Fibroblast of the conjunctiva (primary cell): ENCODE measurements around the gene KCNN3.

Source experiments
- DNase-seq: peaks from one replicate; pipeline ENCODE4 v3.0.0-alpha.2; 2010; ENCODE audit warnings: low read depth

Gene KCNN3

DNA sequence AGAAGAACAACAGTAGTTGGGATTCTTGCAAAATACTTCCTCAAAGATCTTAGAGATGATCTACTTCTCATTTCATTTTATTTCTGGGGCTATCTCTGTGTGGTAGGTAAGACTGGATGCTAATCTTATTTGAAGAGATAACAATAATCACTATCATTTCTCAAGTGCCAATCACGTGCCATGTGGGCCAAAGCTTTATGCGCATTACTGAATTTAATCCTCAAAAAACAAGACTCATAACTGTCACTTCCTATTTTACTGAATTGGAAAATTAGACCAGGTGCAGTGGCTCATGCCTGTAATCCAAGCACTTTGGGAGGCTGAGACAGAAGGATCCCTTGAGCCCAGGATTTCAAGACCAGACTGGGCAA is 121.7 kb downstream of the KCNN3 start:
- no peak for DNase-seq

DNA sequence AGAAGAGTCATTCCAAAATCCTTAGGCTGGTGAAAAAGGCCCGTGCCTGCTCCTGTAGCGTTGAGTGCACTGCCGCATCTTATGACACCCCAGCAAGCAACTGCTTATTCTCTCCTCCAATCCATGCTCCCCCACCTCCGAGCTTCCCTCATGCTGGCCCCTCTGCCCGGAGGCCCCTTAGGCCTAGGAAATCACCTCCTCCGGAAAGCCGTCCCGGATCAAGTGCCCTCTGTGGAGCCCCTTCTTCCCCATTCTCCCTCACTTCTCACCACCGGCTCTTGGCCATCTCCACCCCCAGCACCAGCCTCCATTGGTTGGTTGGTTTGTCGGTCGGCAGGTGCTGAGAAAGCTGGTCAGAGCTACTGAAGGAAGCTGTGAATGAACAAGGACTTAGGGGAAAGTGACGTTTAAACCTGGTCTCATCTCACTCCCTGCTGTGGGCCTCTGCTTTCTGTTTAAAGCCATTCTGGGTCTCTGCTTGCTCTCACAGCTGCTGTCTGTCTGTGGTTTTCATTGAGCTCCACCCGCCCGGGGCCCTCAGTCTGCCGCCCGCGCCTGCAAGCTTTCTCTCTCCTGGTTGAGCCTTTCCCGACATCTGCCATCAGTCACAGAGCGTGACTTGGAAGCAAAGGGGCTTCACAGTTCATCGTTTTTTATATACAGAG is 122.2 kb downstream of the KCNN3 start:
- DNase-seq, result no peak

DNA sequence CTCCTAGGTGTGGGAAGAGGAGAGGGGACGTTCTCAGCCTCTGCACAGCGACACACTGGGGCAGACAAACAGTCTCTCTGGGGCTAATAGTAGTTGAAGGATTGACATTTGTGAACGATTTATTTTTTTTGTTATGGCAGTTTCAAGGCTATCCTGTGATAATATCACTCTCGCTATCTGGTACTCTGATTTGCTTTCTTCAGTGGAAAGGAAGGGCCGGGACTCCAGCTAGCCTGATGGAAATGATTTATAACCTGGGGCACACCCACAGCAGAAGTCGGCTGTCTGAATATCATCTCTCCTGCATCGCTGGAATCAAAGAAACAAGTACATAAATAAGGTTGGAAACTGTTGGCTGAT is 122.7 kb downstream of the KCNN3 start:
- DNase-seq, result no peak

DNA sequence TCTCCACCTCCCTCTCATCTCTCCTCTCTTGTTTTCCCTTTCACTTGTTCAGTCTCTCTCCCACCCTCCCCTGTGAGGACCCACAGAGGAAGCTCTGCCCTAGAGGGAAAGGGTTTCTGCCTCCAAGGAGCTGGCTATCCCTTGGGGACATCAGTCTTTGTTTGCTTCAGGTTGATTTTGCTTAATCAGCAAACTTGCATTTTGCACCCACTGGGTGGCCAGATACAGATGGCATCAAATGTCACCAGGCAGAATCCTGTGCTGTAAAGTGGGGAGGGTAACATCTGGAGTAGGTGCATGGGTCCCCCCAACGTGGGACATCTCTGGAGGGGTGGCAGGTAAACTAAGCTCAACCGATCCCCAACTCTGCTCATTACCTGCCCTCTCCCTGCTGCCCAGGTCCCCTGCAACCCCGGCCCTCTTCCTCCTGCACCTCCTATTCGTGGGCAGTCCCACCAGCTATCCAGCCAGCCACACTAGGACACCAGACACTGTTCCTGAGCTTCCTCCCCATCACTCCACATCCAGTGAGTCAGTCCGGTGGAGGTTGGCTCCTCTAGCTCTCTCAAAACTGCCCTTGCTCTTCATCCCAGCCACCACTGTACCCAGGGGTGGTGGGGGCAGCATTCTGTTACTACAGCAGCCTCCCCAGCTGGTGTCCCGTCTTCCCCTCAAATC is 123.3 kb downstream of the KCNN3 start:
- DNase-seq, result no peak

DNA sequence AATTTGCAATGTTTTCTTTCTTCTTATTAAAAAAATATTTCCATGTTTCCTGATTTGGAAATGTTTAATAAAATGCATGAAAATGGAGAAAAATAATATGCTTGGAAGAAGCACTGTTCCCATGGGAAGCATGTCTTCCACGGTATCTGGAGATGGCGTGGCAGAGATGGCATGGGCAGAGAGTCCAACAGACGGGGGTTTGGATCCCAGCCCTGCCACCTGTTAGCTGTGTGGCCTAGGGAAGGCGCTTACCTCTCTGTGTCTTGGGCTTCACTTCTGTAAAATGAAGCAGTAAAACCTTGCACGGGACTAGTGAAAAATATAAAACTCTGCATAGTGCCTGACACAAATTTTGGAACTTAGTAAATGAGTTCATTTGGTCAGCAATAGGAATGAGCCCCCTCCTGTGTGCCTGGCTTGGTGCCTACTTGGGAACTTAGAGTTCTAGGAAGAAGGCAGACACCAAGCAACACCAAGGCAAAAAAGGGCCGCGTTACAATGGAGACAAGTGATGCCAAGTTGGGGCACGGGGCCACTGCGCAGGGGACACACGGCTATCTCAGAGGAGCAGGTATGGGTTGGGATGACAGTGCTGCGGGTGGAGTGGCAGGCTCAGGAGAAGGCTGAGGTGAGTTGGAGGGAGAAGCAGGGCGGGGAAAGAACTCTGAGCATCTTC is 124.2 kb downstream of the KCNN3 start:
- DNase-seq, result no peak

DNA sequence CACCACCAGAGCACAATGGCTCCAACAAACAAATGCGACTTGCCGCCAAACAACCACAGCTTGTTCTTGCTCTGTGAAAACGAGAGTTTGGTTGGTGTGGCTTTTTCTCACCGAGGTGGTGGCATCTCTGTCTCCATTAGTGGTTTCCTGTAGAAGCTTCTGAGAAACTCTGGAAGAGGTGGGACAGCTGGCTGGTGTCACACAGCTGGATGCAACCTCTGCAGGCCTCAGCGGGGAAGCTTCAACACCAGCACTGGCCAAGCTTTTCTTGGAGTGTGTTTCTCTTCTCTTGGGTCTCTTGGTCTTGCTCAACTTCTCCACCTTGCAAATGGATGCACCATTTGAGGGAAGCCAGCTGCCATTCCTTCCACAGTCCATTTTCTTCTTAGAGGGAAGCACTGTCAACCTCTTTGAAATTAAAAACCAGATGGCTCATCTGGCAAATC is 124.8 kb downstream of the KCNN3 start:
- DNase-seq, result no peak

DNA sequence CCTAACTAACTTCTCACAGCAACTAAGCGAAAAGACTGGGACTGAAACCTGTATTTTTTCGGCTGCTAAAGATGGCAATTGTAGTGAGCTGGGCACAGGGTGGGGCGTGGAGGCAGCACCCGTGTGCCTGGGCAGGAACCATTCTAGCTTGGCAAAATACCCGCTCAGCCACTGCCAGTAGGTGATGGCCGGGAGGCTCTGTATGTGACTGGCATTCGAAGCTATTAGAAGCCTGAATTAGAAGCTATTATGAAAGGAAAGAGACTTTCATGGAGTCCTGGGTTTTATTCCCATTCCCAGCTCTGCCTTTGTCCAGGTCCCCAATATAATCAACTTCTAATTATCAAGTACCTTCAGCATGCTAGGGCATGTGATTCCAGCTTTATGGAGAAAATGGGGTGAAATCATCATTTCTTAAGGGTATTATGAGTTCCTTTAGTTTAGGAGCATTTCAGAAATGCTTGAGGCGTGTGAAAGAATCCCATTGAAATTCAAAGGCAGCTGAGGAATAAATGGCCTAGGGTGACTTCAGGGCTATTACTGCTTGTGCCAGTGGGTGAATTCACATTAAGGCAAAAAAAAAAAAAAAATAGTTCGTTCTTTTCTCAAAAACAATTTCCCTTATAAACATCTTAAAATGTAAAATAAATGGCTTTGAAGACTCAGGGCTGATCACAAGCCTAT is 125.6 kb downstream of the KCNN3 start:
- DNase-seq, result no peak

DNA sequence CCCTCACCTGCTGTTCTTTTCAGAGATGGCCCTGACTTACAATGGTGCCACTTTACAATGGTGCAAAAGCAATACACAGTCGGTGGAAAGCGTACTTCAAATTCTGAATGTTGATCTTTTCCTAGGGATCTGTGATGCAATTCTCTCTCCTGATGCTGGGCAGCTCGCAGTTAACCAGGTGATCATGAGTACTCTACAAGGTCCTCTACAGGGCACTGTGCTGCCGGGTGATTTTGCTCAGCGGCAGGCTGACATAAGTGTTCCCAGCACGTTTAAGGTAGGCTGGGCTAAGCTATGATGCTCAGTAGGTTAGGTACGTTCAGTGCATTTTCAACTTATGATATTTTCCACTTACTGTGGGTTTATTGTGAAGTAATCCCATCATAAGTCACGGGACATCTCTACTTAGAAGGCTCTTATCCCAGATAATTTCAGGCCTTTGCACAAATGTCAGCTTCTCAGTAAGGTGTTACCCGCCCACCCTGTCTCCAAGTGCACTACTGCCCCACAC is 126.5 kb downstream of the KCNN3 start:
- DNase-seq, result no peak

DNA sequence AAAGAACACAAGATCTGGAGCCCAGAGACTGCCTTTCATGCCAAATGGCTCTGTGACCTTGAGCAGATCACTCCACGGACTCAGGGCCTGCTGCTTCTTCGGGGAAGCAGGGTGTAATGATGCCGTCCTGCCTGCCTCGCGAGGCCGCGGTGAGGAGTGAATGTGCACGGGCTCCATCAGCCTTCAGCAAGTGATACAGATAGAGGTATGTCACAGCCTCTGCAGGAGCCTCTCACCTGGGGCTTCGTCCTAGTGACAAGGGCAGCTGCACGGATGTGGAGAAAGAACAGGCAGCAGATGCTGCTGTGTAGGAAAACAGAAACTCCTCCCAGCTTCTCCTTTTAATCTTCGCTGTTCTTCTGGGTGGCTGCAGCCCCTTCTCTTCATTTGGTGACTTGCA is 127.5 kb downstream of the KCNN3 start:
- DNase-seq, result no peak

DNA sequence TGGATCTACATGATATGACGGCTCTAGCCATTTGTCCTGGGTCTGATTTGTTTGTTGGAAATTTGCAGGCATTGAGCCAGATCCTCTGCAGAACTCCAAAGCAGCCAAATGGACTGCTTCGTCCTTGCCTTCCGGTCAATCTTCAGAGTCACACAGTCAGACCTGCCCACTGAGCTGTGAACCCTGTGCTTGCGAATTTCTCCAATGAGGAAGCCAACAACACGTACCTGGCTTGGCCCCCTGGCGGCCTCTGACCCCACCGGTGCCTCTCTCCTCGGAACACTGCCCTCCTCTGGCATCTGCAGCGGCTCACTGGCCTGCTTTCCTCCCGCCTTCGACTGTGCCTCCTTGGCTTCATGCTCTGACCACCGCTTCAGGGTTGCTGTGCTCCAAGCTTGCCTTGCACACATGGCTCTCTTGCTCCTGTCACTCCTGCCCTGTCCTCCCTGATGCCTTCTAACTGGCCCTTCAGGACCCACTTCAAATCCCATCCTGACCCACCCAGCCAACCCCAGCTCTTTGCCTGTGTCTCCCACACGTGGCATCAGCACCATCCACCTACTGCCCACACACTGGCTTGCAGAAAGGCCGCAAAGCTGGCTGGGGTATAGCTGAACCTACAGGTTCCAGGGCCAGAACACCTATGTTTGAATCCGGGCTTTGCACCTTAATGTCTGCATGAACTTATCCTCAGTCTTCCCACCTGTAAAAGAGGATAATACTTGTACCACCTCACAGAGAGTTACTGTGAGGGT is 128.2 kb downstream of the KCNN3 start:
- no peak for DNase-seq

DNA sequence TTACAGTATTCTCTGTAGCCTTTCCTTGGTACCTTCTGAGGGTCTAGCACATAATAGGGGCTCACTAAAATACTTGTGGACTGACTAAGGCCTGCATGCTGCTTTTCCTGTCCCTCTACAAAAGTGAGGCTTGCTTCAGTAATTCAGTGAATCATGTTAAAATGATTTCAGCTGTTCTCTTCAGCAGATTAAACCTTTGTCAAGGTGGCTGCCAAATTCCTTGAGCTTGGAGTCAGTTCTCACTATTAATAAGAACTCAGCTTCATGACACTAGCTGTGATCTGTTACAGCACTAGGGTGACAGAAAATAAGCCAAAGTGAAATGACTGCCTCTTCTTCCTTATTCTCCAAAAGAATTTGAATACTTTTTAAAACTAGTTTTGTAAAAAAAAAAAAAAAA is 128.8 kb downstream of the KCNN3 start:
- DNase-seq, result no peak

DNA sequence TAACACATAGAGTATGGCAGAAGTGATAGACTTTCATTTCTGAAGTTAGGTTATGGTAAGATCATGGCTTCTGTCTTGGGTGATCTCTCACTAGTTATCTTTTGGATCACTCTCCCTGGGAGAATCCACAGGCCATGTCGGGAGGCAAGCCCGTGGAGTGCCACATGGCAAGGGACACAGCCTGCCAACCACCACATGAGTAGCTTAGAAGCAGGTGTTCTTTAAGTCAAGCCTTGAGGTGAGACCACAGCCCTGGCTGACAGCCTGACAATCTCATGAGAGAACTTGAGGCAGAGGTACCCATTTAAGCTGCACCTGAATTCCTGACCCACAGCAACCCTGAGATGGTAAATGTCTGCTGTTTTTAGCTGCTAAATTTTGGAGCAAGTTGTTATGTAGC is 130.4 kb downstream of the KCNN3 start:
- no peak for DNase-seq

DNA sequence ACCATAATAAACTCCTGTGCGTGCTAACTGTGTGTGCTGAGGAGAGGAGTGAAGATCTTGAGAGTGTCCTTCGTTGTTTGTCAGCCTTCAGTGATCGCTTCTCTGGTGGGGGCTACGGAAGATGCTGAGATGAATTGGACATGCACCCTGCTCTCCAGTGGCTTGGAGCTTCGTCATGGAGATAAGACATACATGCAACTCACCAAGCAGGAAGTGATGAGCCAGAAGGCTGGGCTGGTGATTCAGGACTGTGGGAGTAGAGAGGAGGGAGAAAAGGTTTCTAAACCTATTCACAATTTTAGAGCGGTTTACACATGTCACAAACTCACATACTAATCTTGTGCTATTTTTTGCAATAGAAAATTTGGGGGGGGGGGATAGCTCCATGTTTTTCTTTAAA is 133.2 kb downstream of the KCNN3 start:
- DNase-seq, result no peak

DNA sequence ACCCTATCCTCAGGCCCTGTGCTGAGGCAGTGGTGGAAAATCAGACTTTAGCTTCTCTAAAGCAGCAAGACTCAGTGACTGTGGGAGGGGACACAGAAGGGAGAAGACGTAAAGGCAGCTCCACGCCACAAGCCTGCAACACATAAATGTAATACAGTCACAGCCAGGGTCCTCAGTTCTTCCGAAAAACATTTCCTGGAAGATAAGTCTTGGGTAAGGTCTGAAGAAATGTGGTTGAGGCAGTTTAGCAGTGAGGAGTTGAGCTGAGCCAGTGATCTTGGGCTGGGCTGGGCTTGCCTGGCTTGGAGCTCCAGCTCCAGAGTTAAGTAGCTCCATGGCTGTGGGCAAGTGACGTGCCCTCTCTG is 134.3 kb downstream of the KCNN3 start:
- no peak for DNase-seq

DNA sequence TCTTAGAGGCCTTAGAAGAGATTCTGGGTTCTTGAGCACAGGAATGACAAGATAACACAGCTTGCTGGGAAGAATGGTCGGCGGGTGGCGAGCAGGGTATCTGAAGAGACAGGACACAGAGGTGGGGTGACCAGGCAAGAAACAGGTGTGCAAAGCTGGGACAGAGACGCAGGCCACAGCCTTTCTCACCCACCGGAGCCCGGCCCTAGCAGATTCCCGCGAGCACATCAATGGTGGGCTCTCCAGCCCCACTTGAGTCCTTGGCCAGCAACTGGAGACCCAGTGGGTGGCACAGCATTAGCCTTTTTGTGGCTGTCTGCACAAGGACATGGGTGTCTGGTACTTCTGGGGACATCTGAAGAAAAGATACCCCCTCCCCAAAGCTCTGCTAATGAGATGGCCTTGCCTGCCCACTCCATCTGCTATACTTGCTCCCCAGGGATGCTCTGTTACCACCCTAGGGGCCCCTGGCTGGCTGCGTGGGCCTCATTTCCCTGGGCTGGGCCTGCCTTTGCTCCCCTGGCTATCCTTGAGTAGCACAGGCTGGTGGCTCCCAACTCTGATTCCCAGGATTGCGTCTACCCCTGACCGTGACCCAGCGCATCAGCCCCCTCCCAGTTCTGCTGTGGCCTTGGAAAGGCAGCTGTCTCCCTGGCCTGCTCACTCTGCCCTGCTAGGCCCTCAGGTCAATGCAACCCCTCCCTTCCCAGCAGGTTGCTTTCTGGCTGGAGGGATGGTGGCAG is 134.8 kb downstream of the KCNN3 start:
- no peak for DNase-seq

DNA sequence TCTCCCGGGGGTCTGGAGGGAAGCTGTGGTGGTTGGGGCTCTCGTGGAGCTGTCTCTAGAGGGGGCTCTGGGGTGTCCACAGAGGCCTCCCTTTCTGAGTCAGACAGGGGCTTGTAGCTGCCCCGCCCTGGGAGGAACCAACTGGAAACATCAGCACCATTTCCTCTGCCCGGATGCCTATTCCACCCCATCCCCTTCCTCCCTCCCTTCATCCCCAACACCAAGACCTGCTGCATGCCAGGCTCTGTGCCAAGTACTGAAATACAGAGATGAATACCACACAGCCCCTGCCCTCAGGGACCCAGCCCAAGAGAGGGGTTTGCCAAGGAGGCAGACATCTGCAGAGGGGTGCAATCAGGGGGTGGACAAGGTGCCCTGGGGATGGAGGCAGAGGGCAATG is 136.5 kb downstream of the KCNN3 start:
- DNase-seq, result no peak

DNA sequence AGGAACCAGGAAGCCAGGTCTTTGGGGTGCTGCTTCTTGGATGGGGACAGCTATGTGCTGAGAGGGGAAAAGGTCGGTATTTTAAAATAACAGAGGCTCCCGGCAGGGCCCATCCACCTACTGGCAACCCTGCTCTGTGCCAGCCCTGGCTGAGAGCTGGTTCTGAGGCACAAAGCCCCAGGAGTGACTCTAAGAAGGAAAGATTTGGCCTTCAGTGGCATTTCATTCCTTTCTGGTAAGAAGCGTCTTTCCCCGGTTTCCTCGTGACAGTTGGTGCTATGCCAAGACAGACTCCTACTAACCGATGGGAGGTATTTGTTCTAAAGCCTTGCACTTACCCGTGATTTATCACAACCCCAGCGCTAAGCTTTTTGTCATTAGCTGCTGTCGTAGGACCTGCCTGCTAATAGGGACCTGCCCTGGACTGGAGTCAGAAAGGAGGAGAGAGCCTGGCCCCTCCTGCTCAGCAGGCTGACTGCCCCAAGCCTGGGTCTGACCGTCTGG is 139.0 kb downstream of the KCNN3 start:
- DNase-seq, result no peak

DNA sequence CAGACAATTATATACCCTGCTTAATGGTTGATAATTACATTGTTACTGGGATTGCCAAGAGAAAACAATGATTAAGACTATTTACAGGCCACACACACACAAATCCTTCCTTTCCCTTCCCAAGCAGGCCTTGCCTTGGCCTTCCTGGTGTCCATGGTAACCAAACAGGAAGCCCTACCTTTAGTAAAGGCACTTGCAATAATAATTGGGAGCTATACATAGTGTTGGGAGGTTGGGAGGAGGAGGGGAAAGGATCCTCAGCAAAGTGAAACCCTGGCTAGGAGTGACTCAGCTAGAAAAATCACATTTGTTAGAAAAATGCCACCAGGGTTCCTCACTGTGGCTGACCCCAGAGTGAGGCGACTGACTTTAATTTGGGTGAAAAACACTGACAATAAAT is 139.8 kb downstream of the KCNN3 start:
- DNase-seq, result no peak

DNA sequence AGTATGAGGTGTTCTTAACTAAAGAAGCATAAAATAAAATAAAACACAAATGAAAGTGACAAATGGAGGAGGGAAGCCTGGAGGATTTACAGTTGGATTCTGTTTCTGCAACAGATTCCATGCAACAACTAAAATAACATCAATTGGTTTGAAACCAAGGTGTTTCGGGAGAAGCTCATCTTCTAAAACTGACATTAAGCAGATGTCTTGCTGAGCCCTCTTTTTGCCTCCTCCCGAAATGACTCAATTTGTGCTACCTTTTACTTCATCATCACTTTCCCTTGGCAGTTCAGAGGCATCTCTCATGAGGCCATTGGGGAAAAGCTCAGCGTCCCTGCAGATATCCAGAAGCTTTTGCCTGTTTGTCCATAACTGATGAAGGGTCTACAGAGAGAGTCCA is 140.5 kb downstream of the KCNN3 start:
- DNase-seq, result no peak

DNA sequence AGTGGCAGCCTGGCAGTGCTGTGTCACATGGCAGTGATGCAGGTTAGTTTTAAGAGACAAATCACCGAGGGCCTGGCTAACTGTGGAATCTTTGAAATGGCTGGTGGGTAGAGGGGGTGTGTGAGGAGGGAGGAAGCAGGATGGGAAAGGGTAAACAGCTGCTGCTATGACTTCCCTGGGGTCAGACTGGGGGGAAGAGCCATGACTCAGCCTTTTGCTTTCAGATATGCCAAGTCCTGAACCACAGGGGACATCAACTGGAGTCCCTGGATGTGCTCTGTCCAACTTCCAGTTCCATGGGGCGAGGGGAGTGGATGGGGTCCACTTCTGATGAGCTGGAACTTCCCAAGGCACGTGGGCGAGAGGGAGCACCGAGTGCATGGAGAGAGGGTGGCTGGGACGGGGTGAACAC is 141.0 kb downstream of the KCNN3 start:
- no peak for DNase-seq
